Measurements from ENCODE around the gene ANKK1. TPM values are rescaled to one million over a fixed set of nuclear protein-coding genes. Genes with fewer than 3 reads are reported as not detected.

ANKK1 gene
- polyA plus RNA-seq, 3 donors = 0.07 to 0.09 TPM; not detected in 1

DNA sequence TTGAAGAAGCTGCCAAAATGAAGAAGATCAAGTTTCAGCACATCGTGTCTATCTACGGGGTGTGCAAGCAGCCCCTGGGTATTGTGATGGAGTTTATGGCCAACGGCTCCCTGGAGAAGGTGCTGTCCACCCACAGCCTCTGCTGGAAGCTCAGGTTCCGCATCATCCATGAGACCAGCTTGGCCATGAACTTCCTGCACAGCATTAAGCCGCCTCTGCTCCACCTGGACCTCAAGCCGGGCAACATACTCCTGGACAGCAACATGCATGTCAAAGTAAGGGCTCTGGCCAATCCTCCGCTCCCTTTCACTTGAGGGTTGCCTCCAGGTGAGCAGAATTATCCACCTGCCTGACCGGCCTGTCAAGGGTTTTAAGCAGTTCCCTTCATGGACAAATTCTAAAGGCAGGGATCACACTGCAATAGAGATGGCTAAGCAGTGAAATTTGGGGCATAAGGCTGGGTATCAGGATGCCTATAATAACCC, 6.0 kb downstream of the ANKK1 start:
- H3K27me3 ChIP-seq (ENCODE audit: control insufficient read depth in 2 of 2, insufficient read depth in 2 of 2, low read length in 2 of 2) = peaks cover 0 to 8% of the 10 kb centered on the region in 2 donors
- no peaks in the 10 kb centered on the region for H3K36me3 ChIP-seq (replicated peaks in 1 of 2; ENCODE audit: control insufficient read depth in 1 of 2, insufficient read depth in 2 of 2, low read length in 2 of 2)
- H3K27ac Mint-ChIP-seq = no peak overlapping the region
- no peaks in the 10 kb centered on the region for H4K20me1 ChIP-seq (ENCODE audit: insufficient read depth, low read length)
- no peaks in the 10 kb centered on the region for H3K79me2 ChIP-seq (ENCODE audit: insufficient read depth, low read length)
- 98% methylated on average over 5 of the region's 8 CpGs for WGBS (ENCODE audit: insufficient coverage)
- H3K9me3 ChIP-seq (replicated peaks in 1 of 2; ENCODE audit: control insufficient read depth in 1 of 2, insufficient read depth in 1 of 2, low read length in 2 of 2) = no peaks in the 10 kb centered on the region
- TF ChIP-seq, protein P1, sequence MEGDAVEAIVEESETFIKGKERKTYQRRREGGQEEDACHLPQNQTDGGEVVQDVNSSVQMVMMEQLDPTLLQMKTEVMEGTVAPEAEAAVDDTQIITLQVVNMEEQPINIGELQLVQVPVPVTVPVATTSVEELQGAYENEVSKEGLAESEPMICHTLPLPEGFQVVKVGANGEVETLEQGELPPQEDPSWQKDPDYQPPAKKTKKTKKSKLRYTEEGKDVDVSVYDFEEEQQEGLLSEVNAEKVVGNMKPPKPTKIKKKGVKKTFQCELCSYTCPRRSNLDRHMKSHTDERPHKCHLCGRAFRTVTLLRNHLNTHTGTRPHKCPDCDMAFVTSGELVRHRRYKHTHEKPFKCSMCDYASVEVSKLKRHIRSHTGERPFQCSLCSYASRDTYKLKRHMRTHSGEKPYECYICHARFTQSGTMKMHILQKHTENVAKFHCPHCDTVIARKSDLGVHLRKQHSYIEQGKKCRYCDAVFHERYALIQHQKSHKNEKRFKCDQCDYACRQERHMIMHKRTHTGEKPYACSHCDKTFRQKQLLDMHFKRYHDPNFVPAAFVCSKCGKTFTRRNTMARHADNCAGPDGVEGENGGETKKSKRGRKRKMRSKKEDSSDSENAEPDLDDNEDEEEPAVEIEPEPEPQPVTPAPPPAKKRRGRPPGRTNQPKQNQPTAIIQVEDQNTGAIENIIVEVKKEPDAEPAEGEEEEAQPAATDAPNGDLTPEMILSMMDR (IDR thresholded peaks at IDR 0.05) = no peak
- peaks cover 0 to 4% (median 0%) of the 10 kb centered on the region in 3 donors for H3K27me3 Mint-ChIP-seq (ENCODE audit: low read depth in 3 of 3)
- H3K9me3 Mint-ChIP-seq = no peaks in the 10 kb centered on the region
- intact Hi-C loops (cut with micrococcal nuclease) = no loop called here
- H3K4me2 ChIP-seq (replicated peaks; ENCODE audit: extremely low read depth, low read length, poor library complexity, severe bottlenecking) = no peak overlapping the region
- H3K36me3 Mint-ChIP-seq = no peaks in the 10 kb centered on the region
- no peak for DNase-seq
- H3K4me3 ChIP-seq (replicated peaks in 1 of 3; ENCODE audit: low read depth in 2 of 3, low read length in 3 of 3) = no peak overlapping the region
- no peak overlapping the region for H2AFZ ChIP-seq (ENCODE audit: insufficient read depth, low read depth, low read length, poor library complexity, severe bottlenecking)
- no peaks in the 10 kb centered on the region for H3K4me1 ChIP-seq (ENCODE audit: control insufficient read depth in 1 of 2, insufficient read depth in 2 of 2, low read length in 2 of 2)
- H3K4me3 Mint-ChIP-seq = no peak overlapping the region
- H3K4me1 Mint-ChIP-seq = no peaks in the 10 kb centered on the region
- H3K9ac ChIP-seq (ENCODE audit: insufficient read depth, low read length, poor library complexity, severe bottlenecking) = no peak overlapping the region
- no peak overlapping the region for H3K27ac ChIP-seq (ENCODE audit: low read depth in 1 of 2, low read length in 2 of 2)

DNA sequence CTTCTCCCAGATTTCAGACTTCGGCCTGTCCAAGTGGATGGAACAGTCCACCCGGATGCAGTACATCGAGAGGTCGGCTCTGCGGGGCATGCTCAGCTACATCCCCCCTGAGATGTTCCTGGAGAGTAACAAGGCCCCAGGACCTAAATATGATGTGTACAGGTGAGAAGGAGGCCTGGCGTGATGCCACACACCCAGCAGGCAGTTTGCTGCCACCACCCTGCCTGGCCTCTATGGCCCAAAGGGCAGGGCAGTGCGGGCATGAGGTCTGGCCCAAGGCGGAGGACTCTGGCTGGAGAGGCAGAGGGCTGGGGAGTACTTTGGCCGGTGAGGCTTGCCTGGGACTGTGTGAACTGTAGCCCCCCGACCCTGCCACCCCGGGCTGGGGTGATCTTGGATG, 7.3 kb downstream of the ANKK1 start:
- Histone ChIP-seq H3K36me3 (replicated peaks in 1 of 2; ENCODE audit: control insufficient read depth in 1 of 2, insufficient read depth in 2 of 2, low read length in 2 of 2) (no peaks in the 10 kb centered on the region), H3K27ac (ENCODE audit: low read depth in 1 of 2, low read length in 2 of 2) (no peak overlapping the region), H2AFZ (ENCODE audit: insufficient read depth, low read depth, low read length, poor library complexity, severe bottlenecking) (no peak overlapping the region), H3K9me3 (replicated peaks in 1 of 2; ENCODE audit: control insufficient read depth in 1 of 2, insufficient read depth in 1 of 2, low read length in 2 of 2) (no peaks in the 10 kb centered on the region), H3K4me2 (replicated peaks; ENCODE audit: extremely low read depth, low read length, poor library complexity, severe bottlenecking) (no peak overlapping the region), H3K9ac (ENCODE audit: insufficient read depth, low read length, poor library complexity, severe bottlenecking) (no peak overlapping the region), H3K4me1 (ENCODE audit: control insufficient read depth in 1 of 2, insufficient read depth in 2 of 2, low read length in 2 of 2) (no peaks in the 10 kb centered on the region), H4K20me1 (ENCODE audit: insufficient read depth, low read length) (no peaks in the 10 kb centered on the region), H3K79me2 (ENCODE audit: insufficient read depth, low read length) (no peaks in the 10 kb centered on the region), H3K4me3 (replicated peaks in 1 of 3; ENCODE audit: low read depth in 2 of 3, low read length in 3 of 3) (no peak overlapping the region), H3K27me3 (ENCODE audit: control insufficient read depth in 2 of 2, insufficient read depth in 2 of 2, low read length in 2 of 2) (no peaks in the 10 kb centered on the region)
- Mint-ChIP-seq H3K36me3 (no peaks in the 10 kb centered on the region), H3K27me3 (ENCODE audit: low read depth in 3 of 3) (peaks cover 0 to 4% (median 0%) of the 10 kb centered on the region in 3 donors), H3K4me3 (no peak overlapping the region), H3K4me1 (no peaks in the 10 kb centered on the region), H3K27ac (no peak overlapping the region), H3K9me3 (no peaks in the 10 kb centered on the region)
- intact Hi-C loops (cut with micrococcal nuclease) = no loop called here
- TF ChIP-seq, protein P1 (IDR thresholded peaks at IDR 0.05) = no peak
- DNase-seq = no peak
- 96% methylated on average over 7 of the region's 11 CpGs for WGBS (ENCODE audit: insufficient coverage)

Data from CD14-positive monocyte (primary cell).